NOMO-1 treated with dmso at 0.1 percent for 144 hours (cell line): ENCODE results near the gene TSNAX.

Experiments
- DNase-seq: peaks from one replicate; lab custom pipeline; 2025; ENCODE audit not compliant: unreplicated experiment; lab: John Stamatoyannopoulos, UW

TSNAX gene

DNA sequence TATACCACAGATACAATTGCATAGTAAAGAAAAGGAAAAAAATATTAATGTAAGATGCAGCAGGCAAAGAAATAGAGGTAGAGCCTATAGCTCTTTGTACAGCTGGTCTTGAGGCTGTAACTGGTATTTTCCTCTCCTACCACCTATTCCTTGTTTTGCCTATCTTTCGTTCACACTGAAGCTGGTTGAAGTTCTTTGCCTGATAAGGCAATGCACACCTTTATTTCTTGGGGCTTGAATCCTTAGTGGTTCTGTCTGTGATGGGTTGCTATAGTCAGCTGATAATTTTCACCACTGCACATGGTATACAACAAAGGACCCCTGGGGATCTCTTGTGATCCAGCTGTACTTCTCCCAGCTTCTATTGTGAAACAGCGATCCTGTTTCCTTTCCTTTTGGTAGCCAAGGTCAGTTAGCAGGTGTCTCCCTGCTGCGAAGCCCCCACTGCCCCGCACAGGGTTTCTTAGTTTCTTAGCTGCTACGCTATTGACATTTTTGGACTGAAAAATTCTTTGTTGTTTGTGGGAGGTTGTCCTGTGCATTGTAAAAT lies 9.9 kb upstream of the TSNAX start:
- DNase-seq, result no peak

DNA sequence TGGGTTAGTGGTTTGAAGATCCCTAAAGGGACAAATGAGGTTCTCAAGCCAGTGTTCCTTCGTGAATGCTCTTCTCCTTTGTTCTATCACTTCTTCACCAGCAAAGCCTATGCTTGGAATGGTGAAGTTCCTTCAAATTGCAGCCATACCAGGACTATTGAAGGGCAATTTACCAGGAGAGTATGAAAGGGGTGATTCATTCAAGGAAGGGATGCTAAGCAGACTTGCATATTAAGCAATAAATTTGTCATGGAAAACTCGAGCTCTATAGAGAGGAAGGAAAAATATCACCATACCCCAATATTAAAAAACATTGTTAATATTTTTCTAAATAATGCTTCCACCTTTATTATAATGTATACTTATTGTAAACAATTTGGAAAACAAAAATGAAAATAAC lies 9.3 kb upstream of the TSNAX start:
- DNase-seq, result no peak

DNA sequence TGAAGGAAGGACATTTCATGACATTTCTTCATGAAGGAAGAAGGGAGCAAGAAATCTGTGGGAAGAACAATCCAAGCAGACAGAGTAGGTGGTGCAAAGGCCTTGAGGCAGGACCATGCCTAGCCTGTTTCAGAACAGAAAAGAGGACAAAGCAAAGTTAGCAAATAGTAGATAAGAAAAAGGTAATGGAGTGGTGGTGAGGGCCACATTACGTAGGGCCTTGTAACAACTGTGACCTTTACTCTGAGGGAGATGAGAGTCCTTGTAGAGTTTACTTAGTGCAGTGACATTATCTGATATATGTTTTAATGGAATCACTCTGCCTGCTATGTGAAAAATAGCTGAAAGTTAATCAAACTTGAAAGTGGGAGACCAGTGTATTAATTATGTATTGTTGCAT lies 6.4 kb upstream of the TSNAX start:
- DNase-seq, result no peak

DNA sequence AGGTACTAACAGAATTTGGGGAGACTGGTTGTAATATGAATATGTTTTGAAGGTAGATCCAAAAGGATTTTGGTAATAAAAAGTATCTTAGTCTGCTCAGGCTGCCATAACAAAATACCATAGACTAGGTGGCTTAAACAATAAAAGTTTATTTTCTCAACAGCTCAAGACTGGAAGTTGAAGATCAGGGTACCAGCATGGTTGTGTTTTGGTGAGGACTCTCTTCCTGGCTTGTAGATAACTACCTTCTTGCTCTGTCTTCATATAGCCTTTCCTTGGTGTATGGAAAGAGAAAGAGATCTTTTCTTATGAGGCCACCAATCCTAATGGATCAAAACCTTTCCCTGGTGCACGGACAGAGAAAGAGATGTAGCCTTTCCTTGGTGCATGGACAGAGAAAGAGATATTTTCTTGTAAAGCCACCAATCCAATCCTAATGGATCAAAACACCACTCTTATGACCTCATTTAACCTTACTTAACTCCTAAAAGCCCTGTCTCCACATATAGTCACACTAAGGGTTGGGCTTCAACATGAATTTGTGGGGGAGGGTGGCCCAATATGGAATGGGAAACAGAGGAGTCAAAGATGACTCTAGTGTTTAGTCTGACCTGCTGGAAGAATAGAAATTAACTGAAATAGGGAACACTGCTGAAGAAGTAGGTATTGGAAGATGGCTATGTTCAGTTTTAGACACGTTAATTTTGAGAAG lies 5.4 kb upstream of the TSNAX start:
- DNase-seq, result no peak

DNA sequence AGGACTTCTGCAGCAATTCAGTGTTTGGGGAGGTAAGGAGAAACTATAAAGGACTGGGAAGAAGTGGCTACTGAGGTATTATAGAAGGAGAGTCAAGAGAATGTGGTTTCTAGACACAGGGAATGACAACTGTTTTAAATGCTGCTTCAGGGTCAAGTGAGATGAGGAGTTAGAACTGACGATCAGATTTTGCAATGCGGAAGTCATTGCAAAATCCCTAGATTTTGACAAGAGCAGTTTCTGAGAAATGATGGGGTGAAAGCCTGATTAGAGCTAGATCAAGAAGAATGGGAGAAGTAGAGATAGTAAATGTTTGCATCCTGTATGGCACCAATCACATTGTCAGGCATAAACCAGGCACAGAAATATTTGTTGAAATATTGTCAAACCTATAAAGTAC lies 4.7 kb upstream of the TSNAX start:
- peak; percentile 80 for DNase-seq

DNA sequence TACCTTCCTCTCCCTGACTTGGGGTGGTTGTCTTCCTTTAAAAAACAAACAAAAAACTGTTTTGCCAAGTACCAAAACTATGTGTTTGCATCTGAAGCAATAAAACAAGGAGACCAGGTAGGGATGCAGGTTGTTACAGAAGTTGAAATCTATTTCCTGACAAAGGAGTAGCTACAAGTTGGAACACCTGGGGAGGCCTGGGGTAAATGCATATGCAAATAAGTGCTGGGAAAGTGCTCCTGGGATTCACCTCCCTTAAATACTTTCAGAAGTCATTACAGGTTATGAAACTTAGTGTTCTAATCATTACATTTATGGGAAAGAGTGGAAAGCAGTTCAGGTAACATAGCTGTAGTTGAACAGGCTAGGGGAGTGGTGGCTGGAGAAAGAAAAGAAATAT lies 1.9 kb upstream of the TSNAX start:
- no peak for DNase-seq

DNA sequence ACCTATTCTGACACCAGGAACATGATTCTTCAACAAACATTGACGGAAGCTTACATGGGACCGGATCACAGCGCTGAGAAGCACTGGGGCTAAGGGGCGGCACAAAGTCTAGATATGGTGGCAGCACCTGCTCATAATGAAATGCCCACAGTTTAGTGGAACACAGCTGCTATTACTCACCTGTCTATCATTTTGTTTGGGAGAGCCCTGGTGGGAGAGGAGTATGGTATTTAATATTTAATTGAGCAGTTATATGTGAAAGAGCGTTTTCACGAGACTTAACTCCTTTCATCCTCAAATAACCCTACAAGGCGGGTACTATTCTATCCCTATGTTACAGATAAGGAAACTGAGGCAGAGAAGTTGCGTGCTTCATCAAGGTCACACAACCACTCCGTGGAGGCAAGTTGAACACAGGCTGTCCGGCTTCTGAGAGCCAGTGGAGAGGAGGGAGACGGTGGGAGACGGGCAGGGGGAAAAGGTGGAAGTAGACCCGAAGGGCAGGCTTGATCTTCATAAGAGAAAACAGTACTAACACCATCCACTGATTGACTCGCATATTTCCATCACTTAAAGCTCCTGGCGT lies 790 bp upstream of the TSNAX start:
- no peak for DNase-seq

DNA sequence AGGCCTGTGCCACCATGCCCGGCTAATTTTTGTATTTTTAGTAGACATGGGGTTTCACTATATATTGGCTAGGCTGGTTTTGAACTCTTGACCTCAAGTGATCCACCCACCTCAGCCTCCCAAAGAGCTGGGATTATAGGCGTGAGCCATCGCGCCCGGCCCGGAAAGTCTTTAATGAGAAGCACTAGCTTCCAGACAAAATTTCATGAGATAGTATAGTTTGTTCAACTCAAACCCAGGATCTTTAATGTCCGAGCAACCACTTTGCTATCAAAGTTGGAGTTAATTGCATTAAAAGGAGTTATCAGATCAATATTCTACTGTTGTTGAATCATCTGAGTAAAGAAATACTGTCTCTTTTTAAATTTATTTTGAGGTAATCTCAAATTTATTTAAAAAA lies 4.8 kb downstream of the TSNAX start:
- no peak for DNase-seq

DNA sequence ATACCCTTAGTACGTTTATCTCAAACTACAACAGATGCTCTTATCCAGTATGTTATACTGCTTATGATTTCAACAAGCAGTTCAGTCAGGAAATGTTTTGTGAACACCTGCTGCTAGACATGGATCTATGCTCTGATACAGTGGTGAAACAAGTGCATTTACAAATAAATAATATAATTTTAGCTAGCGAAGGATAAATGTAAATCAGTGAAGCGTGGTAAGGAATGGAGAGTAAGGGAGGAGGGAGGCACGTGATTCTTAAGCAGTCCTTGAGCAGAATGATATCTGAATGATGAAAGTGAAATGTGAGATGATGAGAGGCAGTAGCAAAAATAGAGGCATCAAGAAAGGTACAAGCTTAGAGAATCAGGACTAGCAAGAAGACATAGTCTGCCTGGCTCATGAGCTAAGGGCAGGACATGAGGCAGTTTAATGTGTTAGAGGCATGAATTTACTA lies 6.3 kb downstream of the TSNAX start:
- DNase-seq, result no peak

DNA sequence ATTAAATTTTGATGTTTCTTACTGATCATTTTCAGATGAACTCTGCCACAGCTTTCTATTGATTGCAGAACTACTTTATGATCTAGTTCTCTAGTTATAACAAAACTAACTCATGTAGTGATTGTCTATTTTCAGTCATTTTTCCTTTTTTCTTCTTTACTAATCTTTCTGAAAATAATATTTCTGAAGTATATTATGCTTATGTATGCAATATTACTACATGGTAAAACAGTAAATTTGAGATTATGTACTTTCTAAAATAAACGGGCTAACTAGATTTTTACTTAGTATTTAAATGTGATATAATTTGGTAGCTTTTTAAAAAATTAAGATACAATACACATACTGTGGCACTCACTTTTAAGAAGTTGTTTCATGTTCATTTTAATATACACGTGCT lies 7.6 kb downstream of the TSNAX start:
- DNase-seq, result no peak

DNA sequence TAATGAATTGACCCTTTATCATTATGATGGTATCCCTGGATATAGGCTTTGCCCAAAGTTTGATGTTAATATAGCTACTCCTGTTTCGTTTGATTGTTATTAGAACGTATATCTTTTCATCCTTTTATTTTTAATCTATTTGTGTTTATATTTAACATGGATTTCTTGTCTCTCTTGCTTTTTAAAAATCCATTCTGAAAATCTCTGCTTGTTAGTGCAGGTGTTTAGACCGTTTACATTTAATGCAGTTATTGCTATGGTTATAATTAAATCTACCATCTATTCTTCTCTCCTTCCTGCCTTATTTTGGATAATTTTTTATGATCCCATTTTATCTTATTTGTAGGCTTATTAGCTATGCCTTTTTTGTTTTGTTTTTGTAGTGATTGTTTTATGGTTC lies 12.4 kb downstream of the TSNAX start:
- DNase-seq, result no peak

DNA sequence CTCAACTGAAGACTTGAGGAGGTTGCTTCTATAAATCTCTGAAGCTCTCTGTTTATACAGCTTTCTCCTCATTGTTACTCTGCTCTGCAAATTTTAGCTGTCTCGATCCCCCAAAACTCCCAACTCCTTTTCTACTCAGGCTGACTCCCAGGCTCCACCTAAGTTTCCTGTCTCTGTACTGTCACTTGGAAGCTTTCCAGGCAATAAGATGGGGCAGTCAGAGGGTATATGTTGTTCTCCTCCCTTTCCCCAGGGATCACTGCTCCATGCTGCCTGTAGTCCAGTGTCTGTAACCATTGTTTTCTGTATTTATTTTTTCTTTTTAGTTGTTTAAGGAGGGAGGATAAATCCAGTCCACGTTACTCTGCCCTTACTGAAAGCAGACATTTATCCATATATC lies 13.4 kb downstream of the TSNAX start:
- DNase-seq, result no peak

DNA sequence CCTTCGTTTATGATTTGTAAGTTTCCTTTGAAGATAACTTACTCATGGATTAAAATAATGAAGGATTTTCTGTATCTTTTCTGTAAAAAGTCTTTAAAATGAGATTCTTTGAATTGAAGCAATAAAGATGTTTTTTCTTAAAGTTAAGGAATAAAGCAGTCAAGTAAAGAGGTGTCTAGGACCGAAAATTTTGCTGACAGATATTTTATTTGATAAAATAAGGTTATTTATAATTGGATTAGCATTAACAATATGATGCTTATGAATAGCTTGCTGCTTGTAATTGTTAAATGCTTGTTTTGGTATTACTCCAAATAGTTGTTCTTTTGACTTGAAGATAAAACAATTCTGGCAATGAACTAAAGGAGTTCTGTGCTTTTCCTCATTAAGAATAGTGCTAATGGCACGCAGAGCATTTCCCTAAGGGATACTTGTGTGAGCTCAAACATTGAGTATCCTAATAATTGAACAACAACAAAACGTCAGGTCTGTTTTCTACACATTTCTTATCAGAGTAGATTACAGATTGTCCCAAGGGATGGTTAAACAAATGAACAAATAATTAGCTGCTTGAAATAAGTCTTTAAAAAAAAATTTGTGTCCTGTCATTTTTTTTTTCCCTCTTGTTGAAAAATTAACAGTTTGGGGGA lies 16.6 kb downstream of the TSNAX start:
- DNase-seq, result no peak

DNA sequence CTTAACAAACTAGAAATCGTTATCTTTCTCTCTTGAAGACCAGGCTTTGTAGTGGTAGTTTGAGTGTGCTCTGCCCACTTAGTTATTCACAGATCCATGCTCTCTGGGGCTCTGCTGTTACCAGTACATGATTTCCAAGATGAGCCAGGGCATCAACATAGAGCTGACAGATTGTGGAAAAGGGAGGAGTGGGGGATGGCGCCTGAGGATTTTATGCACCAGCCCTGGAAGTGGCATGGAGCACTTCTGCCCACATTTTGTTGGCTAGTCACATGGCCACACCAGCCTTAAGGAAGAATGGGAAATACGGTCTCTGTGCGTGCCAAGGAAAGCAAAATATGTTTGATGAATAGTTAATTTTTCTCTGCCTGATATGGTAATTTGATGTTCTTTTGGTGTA lies 18.2 kb downstream of the TSNAX start:
- DNase-seq, result no peak

DNA sequence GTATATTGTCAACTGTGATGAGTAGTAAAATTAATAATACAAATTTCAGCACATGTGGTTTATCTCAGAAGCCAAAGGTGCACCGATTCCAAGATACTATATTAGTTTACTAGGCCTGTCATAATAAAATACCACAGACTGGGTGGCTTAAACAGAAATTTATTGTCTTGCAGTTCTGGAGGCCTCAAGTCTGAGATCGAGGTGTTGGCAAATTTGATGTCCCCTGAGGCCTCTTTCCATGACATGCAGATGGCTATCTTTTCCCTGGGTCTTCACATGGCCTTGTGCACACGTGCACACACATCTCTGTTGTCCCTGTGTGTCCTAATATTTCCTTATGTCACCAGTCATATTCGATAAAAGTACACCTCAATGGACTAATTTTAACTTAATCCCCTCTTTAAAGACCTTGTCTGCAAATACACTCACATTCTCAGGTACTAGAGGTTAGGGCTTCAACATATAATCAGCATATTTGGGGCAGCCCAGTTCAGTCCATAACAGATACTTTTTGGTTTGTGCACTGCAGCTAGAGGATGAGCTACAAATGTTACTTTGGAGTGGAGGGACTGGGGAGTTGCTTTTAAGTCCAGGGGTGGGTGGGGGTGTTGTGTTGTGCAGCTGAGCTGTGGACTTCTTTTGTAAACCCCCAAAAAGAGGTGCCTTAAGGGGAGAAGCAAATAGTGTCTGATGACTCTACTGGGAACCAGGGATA lies 21.4 kb downstream of the TSNAX start:
- no peak for DNase-seq

DNA sequence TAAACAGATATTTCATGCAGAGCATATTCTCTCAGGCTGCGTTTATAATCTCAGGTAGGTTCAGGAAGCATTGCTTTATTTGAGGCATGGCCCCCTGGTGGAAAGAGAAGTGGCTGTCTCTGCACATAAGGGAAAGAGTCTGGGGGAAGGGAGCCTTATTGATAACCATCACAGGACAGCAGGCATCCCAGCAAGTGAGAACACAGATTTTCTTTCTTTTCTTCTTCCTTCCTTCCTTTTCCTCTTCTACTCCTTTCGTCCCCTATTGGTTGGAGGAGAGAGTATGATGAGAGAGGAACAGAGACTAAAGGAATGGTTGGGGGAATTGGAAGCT lies 21.9 kb downstream of the TSNAX start:
- no peak for DNase-seq

DNA sequence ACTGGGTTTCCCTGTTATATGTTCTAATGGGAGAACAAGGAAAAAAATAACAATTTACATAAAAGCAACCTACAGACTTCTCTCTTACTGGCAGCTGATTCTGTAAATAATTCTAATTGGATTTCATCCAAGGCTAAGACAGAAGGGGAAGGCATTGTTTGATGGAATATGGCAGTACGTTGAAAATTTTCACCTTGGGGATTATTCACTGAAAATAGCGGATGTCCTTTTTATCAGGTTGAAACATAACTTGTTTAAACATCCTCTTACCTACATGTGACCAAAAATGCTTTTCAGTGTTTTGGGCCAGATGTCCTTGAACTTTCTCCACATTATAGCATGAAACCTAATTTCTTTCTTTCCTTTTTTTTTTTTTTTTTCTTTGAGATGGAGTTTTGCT lies 24.9 kb downstream of the TSNAX start:
- no peak for DNase-seq

DNA sequence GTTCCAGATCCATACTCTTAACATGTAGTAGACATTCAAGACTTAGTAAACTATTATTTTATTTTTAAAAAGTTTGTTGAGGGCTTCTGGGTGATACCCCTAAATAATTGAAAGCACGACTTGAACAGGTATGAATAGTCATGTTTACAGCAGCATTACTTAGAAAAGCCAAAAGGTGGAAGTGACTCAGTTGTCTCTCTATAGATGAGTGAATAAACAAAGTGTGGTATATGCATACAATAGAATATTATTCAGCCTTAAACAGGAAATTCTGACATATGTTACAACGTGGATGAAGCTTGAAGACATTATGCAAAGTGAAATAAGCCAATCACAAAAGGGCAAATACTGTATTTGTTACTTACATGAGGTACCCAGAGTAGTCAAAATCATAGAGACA lies 26.5 kb downstream of the TSNAX start:
- no peak for DNase-seq

DNA sequence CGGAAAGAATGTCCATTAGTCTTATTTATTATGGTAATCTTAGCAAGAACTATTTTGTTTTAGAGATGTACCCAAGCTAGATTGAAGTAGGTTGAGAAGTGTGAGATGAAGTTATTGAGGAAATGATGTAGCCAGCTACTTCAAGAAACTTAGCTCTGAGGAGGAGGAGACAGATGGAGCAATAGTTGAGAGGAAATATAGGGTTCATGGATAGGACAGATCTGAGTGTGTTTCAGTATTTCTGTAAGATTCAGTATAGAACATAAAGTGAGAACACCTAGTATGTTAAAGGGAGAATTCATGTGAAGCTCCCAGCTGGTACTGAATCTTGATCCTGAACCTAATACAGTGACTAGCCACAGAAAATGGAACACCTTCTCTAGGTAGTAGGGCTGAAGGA lies 28.9 kb downstream of the TSNAX start:
- no peak for DNase-seq

DNA sequence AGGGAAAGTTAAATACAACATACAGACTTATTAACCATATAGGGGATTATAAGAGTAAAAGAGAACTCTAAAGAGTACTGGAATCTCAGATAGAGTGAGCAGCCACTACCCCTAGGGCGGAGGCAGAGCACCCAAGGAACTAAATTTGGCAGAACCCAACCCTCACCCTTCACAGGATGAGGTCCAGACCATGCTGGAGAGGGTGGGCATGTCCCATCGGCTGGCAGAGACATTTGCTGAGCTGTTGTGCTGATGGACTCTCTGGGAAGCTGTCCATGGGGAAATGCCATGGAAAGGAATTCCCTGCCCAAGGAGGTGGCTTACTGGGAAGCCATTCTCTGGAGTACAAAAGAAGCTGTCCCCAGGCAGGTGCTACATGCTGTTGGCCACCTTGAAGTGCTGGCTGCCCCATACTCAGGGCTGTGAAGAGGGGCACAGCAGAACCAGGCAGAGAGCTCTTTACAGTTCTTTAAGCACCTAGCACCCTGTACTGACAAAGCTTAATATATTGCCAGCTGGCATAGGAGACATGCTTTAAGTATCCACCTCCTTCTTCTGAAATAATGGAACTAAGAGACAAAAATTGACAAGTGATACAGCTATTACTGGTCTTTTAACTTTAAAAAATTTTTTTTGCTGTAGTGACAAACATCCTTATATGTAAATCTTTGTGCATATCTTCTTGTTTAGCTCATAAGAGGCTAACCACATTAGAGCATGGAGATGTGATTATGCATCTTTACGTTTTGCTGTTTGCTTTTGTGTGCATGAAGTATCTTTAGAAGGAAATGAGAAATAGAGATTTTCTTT lies 29.6 kb downstream of the TSNAX start:
- DNase-seq, result no peak

DNA sequence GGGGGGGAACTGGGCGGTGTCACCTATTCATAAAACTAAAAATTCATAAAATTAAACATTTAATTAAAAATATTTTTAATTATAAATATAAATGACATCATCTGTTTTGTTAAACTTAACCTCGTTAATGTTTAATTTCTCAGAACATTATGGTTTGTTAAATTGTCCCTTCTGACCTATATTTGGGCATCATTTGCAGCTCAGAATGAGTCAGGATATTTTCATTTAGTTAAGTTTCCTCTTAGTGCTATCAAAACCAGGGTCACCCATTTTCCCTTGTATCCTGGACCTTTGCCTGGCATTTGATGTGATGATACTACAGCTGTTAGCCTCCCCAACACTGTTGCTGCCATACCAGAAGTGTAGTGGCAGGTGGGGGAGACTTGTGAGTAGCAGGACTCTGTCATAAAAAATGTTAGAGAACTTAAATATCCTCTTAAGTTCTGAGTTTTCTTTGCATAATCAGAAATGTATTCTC lies 30.3 kb downstream of the TSNAX start:
- no peak for DNase-seq
